Stomach (tissue), 4 donors: ENCODE data around the gene ESPN.

ENCODE experiments used
- CTCF ChIP-seq, 7 experiments: fragments of 450-650 bp in 4 of 7; fragments of 200-600 bp in 3 of 7; sonication (generic) in 3 of 7; IDR thresholded peaks; one replicate each; pipeline ENCODE4 v1.5.1; 2016 to 2019; ENCODE audit warnings: antibody characterized with exemption in 7 of 7, control low read depth in 2 of 7, mild to moderate bottlenecking in 1 of 7
- POLR2A ChIP-seq, 4 donors: fragments of 450-650 bp; IDR thresholded peaks; one replicate each; pipeline ENCODE4 v1.6.1; 2016; ENCODE audit warnings: antibody characterized with exemption in 4 of 4, control low read depth in 2 of 4, mild to moderate bottlenecking in 1 of 4, moderate library complexity in 1 of 4

GRCh38 chr1:6468729-6469461, 44.3 kb downstream of the ESPN start:
- TF ChIP-seq CTCF (IDR thresholded peaks at IDR 0.05) (no peak), POLR2A (IDR thresholded peaks at IDR 0.05) (no peak)
